ENCODE data around the gene CRADD.

The CRADD gene

DNA sequence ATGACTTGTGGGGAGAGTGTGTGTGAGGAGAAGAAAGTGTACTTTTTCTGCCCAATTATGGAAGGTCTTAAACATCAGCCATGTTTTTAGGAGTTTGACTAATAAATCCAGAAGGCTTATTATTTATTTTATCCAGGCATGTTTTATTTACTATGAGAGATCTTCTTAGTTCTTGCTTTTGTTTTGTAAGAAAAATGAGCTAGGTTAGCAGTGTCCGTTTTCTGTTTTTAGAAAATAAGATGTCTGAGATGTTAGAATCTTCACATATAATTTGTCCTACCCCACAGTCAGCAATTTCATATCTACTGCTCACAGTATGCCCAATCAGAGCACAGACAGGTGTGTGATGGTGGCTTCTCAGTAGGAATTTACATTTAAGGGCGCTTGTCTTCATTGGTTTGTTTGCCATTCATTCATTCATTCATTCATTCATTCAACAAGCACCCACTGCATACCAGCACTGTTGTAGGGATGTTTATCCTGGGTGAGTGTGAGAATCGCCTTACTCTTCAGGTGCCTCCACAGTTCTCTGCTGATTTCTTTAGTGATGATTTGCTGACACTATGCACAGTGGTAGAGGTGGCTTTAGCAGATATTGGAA is 83.2 kb downstream of the CRADD start:
- Histone ChIP-seq H3K36me3 (ENCODE audit: control insufficient read depth in 2 of 2, insufficient read depth in 1 of 2, low read length in 2 of 2) (no peaks in the 10 kb centered on the region), H3K4me1 (ENCODE audit: control insufficient read depth, insufficient read depth, low read length) (no peaks in the 10 kb centered on the region; the same call in 1 of the 2 replicates), H3K4me3 (ENCODE audit: low read depth, low read length) (no peak overlapping the region), H3K9me3 (ENCODE audit: control insufficient read depth, insufficient read depth, low read depth, low read length) (no peaks in the 10 kb centered on the region), H3K27ac (ENCODE audit: extremely low read depth, low read depth, low read length) (no peak overlapping the region)
- POLR2A ChIA-PET: interaction anchor here (0.6 kb wide), 1 partner anchor 111 kb away, joined by 5 read pairs; no protein-coding TSS in a partner anchor
- CTCF ChIA-PET: interaction anchor here (1.8 kb wide), 1 partner anchor 19 kb away, joined by 4 read pairs; no protein-coding TSS in a partner anchor
- TF ChIP-seq HOXC10 (CRISPR knock-in tag; IDR thresholded peaks at IDR 0.05) (no peak), ZNF24 (tag by site-specific recombination; IDR thresholded peaks at IDR 0.05) (0 out of 2 replicates have a peak, but pooled peaks have one; percentile 44)

DNA sequence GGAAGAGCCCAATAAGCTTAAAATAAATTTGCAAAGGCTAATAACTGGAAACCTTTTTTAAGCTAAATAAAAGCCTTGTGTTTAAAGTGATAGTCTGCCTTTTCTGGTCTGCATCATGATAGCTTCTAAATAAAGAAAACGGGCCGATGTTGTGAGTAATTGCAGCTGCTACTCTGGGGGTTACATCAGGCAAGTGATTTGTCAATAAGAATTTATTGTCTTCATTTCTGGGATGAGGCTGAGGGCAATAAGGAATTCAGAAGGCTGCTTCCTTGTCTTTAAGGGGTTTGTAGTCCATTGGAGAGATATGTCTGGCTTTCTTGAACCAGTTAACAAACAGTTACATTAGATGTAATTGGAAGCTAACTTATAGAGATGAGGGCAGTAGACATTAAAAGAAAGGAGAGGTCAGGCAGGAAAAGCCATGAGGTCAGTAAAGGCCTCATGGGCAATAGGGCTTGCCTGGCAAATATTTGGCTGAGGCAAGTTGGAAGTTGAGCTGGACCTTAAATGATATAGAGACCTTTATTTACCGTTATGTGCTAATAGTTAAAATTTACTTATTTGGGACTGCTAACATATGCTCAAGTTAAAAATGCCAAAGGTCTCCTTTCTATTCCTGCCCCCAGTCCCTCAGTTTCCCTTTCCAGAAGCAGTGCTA is 85.0 kb downstream of the CRADD start:
- CTCF ChIA-PET: interaction anchor here (0.8 kb wide), 1 partner anchor 20 kb away, joined by 3 read pairs; no protein-coding TSS in a partner anchor
- Histone ChIP-seq H3K36me3 (ENCODE audit: control insufficient read depth in 2 of 2, insufficient read depth in 1 of 2, low read length in 2 of 2) (no peaks in the 10 kb centered on the region), H3K4me3 (ENCODE audit: low read depth, low read length) (no peak overlapping the region), H3K27ac (ENCODE audit: extremely low read depth, low read depth, low read length) (no peak overlapping the region), H3K9me3 (ENCODE audit: control insufficient read depth, insufficient read depth, low read depth, low read length) (no peaks in the 10 kb centered on the region), H3K4me1 (ENCODE audit: control insufficient read depth, insufficient read depth, low read length) (no peaks in the 10 kb centered on the region; the same call in 1 of the 2 replicates)
- POLR2A ChIA-PET: no interaction called here
- no peak for TF ChIP-seq ZNF521 (tag by site-specific recombination; IDR thresholded peaks at IDR 0.05)

DNA sequence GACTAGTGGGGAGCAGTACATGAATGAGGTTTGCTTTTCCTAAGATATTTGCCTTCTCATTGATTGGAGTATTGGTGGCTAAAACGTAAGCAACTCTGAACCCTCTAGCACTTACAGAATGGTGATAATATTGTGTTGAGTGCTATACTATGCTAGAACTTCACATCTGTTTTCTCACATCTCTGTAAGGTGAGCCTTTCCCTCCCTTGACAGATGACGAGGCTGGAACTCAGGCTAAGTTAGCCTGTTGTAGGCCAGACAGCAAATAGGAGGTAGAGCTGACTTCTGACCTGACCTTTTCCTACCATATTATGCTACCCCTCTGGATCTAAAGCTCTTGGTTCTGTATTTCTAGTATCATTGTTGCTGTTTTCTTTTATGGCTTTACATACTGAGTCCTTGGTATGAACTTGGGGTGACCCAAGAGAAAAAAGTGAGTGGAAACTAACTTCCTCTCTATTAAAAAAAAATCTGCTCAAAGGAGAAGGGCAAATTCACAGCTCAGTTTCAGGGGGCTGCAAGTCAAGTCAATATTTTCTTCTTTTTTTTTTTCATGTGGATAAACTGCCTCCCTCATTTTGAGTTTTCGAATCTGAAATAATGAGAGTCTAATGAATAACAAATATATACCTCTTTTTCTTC is 85.9 kb downstream of the CRADD start:
- ChIA-PET POLR2A (no interaction called here), CTCF (interaction anchor here (0.6 to 1.2 kb wide), 2 partner anchors 260 to 339 kb away, joined by 5 to 6 read pairs; no protein-coding TSS in a partner anchor)
- no peak for TF ChIP-seq ZNF501 (tag by site-specific recombination; IDR thresholded peaks at IDR 0.05)
- TF ChIP-seq ZNF114 (tag by site-specific recombination; IDR thresholded peaks at IDR 0.05): no peak
- no peak for TF ChIP-seq ZNF768 (tag by site-specific recombination; IDR thresholded peaks at IDR 0.05)
- no peak for TF ChIP-seq ZNF292 (tag by site-specific recombination; IDR thresholded peaks at IDR 0.05; ENCODE audit: borderline replicate concordance, low read depth)
- TF ChIP-seq, protein P1, sequence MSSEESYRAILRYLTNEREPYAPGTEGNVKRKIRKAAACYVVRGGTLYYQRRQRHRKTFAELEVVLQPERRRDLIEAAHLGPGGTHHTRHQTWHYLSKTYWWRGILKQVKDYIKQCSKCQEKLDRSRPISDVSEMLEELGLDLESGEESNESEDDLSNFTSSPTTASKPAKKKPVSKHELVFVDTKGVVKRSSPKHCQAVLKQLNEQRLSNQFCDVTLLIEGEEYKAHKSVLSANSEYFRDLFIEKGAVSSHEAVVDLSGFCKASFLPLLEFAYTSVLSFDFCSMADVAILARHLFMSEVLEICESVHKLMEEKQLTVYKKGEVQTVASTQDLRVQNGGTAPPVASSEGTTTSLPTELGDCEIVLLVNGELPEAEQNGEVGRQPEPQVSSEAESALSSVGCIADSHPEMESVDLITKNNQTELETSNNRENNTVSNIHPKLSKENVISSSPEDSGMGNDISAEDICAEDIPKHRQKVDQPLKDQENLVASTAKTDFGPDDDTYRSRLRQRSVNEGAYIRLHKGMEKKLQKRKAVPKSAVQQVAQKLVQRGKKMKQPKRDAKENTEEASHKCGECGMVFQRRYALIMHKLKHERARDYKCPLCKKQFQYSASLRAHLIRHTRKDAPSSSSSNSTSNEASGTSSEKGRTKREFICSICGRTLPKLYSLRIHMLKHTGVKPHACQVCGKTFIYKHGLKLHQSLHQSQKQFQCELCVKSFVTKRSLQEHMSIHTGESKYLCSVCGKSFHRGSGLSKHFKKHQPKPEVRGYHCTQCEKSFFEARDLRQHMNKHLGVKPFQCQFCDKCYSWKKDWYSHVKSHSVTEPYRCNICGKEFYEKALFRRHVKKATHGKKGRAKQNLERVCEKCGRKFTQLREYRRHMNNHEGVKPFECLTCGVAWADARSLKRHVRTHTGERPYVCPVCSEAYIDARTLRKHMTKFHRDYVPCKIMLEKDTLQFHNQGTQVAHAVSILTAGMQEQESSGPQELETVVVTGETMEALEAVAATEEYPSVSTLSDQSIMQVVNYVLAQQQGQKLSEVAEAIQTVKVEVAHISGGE (tag by site-specific recombination; conservative IDR thresholded peaks at IDR 0.05; ENCODE audit: low read depth): no peak
- TF ChIP-seq ZNF239 (tag by site-specific recombination; IDR thresholded peaks at IDR 0.05): no peak
- no peak for TF ChIP-seq GLIS2 (tag by site-specific recombination; IDR thresholded peaks at IDR 0.05)
- no peak for TF ChIP-seq ZNF2 (tag by site-specific recombination; IDR thresholded peaks at IDR 0.05)
- TF ChIP-seq FEZF1 (tag by site-specific recombination; IDR thresholded peaks at IDR 0.05): no peak
- no peak for TF ChIP-seq TCF7L2 (IDR thresholded peaks at IDR 0.05; ENCODE audit: borderline replicate concordance, low read depth, low read length)
- no peak for TF ChIP-seq IKZF3 (tag by site-specific recombination; IDR thresholded peaks at IDR 0.05)
- TF ChIP-seq SCRT2 (tag by site-specific recombination; IDR thresholded peaks at IDR 0.05): no peak
- TF ChIP-seq ZNF155 (tag by site-specific recombination; IDR thresholded peaks at IDR 0.05): no peak
- TF ChIP-seq ZNF335 (tag by site-specific recombination; conservative IDR thresholded peaks at IDR 0.05): no peak
- TF ChIP-seq ZFP41 (tag by site-specific recombination; IDR thresholded peaks at IDR 0.05; ENCODE audit: borderline replicate concordance): no peak
- no peak for TF ChIP-seq ZFP37 (tag by site-specific recombination; IDR thresholded peaks at IDR 0.05)
- H3K4me3 ChIP-seq (ENCODE audit: low read depth, low read length): no peak overlapping the region
- no peaks in the 10 kb centered on the region for H3K9me3 ChIP-seq (ENCODE audit: control insufficient read depth, insufficient read depth, low read depth, low read length)
- no peaks in the 10 kb centered on the region for H3K36me3 ChIP-seq (ENCODE audit: control insufficient read depth in 2 of 2, insufficient read depth in 1 of 2, low read length in 2 of 2)
- H3K4me1 ChIP-seq (ENCODE audit: control insufficient read depth, insufficient read depth, low read length): no peaks in the 10 kb centered on the region; the same call in 1 of the 2 replicates
- H3K27ac ChIP-seq (ENCODE audit: extremely low read depth, low read depth, low read length): no peak overlapping the region

Data from HEK293 (cell line).